Panc1 (cell line): Measurements from ENCODE around the gene CYP26B1.

ENCODE experiments used
- TCF7L2 ChIP-seq: IDR thresholded peaks from 2 replicates; pipeline ENCODE4 v1.6.1; 2011; ENCODE audit warnings: mild to moderate bottlenecking, low read depth, low read length, inconsistent platforms
- TF ChIP-seq, protein P1 (sequence below): fragments of 450-650 bp; IDR thresholded peaks from 2 replicates; pipeline ENCODE4 v1.5.1; 2017; ENCODE audit warnings: mild to moderate bottlenecking

DNA sequence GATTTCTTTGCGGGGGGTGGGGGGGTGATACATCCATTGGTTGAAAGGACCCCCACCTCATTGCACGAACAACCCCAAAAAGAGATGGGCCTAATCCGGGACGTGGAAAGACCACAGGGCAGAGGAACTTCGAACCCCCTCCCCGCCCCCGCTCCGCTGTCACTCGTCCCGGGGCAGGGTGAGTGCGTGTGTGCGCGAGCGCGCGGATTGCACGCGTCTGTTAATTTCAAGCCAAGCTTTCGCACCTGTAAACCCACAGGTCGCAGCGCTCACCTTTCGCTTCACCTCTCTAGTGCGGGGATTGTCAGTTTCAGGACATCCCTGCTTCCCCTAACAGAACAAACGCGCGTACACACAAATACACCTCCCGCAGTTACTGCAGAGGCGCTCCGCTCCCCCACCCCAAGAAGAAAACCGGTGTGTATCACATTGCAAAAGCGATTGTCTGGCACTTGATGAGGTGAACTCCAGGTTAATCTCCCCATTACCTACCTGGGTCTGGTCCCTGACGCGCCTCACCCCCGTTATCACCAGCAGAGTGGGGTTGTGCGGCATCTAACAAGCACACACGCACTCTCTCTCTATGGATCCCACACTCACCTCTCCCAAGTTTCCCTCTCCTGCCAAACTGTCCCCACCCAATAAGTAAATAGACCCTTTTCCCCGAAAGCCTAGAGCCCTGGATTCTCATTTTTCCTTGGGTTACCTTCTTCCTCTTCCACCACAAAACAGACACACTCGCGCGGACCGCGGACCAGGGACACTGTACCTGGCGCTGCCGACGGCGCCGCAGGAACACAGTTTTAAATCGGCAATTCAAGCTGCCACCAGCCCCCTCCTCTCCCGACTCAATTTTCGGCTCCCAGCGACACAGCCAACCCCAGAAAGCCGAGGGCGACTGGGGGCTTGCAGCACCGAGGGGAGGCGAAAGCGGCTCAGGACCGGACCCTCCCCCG is 1.0 kb downstream of the CYP26B1 start:
- TF ChIP-seq, protein P1, sequence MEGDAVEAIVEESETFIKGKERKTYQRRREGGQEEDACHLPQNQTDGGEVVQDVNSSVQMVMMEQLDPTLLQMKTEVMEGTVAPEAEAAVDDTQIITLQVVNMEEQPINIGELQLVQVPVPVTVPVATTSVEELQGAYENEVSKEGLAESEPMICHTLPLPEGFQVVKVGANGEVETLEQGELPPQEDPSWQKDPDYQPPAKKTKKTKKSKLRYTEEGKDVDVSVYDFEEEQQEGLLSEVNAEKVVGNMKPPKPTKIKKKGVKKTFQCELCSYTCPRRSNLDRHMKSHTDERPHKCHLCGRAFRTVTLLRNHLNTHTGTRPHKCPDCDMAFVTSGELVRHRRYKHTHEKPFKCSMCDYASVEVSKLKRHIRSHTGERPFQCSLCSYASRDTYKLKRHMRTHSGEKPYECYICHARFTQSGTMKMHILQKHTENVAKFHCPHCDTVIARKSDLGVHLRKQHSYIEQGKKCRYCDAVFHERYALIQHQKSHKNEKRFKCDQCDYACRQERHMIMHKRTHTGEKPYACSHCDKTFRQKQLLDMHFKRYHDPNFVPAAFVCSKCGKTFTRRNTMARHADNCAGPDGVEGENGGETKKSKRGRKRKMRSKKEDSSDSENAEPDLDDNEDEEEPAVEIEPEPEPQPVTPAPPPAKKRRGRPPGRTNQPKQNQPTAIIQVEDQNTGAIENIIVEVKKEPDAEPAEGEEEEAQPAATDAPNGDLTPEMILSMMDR = no peak
- no peak for TF ChIP-seq TCF7L2
